ENCODE data around the gene DTNB.

Gene DTNB

DNA sequence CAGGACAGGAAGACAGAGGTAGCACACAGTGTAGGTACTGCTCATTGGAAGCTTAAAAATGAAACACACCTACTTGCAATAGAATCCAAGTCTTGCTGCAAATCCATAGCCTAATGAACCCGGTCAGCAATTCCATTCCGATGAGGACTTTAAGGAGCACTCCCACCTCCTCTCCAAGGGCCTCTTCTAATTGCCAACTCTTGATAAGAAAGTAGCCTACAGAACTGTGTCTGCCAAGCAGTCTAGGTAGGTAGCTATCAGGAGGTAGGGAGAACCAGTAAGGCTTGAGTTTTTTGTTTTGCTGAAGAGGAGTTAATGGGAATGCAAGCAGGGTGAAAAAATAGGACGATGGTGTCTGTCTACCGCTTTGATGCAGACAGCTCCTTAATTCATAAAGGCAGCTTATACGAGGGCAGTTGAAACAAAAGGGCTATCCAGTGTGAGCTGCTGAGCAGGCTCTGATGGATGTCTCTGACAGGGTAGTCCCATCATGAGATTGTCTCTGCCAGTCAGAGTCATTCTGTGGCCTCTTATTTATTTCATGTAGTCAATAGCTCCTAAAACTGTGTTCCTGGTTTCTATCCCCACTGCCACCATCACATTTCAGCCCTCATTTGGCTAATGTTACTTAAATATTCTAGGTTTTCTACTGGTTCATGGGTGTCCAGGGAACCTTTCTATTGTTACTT is 176.0 kb downstream of the DTNB start:
- TF ChIP-seq EZH2 (IDR thresholded peaks at IDR 0.05) = no peak
- no peak for TF ChIP-seq FOXP2 (optimal IDR thresholded peaks at IDR 0.05; ENCODE audit: control extremely low read depth, extremely low read length, insufficient read depth)
- TF ChIP-seq POLR2AphosphoS5 (IDR thresholded peaks at IDR 0.05; ENCODE audit: borderline replicate concordance, low read depth, low read length) = no peak
- H3K36me3 ChIP-seq (ENCODE audit: insufficient read depth, low read length) = no peaks in the 10 kb centered on the region
- no peaks in the 10 kb centered on the region for H3K9me3 ChIP-seq (ENCODE audit: low read depth, low read length)
- no peak overlapping the region for H3K4me3 ChIP-seq
- no peak for DNase-seq (ENCODE audit: low read depth, low spot score)
- H3K9ac ChIP-seq (ENCODE audit: insufficient read length) = no peak overlapping the region
- H3K27ac ChIP-seq = no peak overlapping the region

DNA sequence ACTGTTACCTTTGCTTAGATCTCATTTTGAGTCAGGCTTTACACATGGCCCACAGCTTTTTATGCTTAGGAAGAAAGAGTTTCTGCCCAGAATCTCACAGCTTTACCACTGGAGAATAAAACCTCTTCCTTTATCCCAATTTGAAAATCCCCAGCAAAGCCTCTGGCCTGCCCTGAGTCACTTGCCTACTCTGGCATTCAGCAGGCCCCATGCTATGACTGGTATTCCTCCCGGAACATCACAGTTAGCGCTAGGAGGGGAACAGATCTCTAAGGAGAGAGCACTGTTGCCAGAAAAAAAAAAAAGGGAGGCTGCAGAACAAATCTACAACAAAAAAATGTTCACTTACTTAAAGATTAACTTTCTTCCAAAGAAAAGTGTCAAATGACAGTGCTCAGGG is 178.8 kb downstream of the DTNB start:
- no peak overlapping the region for H3K4me3 ChIP-seq
- no peak overlapping the region for H3K27ac ChIP-seq
- DNase-seq (ENCODE audit: low read depth, low spot score) = no peak
- no peaks in the 10 kb centered on the region for H3K9me3 ChIP-seq (ENCODE audit: low read depth, low read length)
- no peaks in the 10 kb centered on the region for H3K36me3 ChIP-seq (ENCODE audit: insufficient read depth, low read length)
- no peak overlapping the region for H3K9ac ChIP-seq (ENCODE audit: insufficient read length)
- TF ChIP-seq FOXP2 (optimal IDR thresholded peaks at IDR 0.05; ENCODE audit: control extremely low read depth, extremely low read length, insufficient read depth) (no peak), EZH2 (IDR thresholded peaks at IDR 0.05) (no peak), POLR2AphosphoS5 (IDR thresholded peaks at IDR 0.05; ENCODE audit: borderline replicate concordance, low read depth, low read length) (no peak)

DNA sequence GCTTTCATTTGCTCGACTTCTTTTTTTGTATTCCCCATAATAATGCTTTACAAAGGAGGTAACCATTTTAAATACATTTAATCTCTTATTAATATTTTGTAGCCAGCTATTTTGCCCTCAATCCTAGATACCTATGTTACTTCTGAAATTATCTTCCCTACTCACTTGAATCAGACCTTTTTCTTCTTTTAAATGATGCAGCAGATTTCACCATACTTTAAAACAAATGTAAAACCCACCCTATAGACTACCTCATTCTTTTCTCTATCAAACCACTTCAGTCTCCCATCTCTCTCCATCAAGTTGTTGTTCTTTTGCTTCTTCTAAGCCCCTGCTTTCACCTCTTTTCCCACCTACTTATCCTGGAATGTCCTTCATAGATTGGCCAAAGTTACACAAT is 180.2 kb downstream of the DTNB start:
- DNase-seq (ENCODE audit: low read depth, low spot score) = no peak
- Histone ChIP-seq H3K36me3 (ENCODE audit: insufficient read depth, low read length) (no peaks in the 10 kb centered on the region), H3K27ac (no peak overlapping the region), H3K4me3 (no peak overlapping the region), H3K9ac (ENCODE audit: insufficient read length) (no peak overlapping the region), H3K9me3 (ENCODE audit: low read depth, low read length) (no peaks in the 10 kb centered on the region)
- TF ChIP-seq POLR2AphosphoS5 (IDR thresholded peaks at IDR 0.05; ENCODE audit: borderline replicate concordance, low read depth, low read length) (no peak), EZH2 (IDR thresholded peaks at IDR 0.05) (no peak), FOXP2 (optimal IDR thresholded peaks at IDR 0.05; ENCODE audit: control extremely low read depth, extremely low read length, insufficient read depth) (no peak)

DNA sequence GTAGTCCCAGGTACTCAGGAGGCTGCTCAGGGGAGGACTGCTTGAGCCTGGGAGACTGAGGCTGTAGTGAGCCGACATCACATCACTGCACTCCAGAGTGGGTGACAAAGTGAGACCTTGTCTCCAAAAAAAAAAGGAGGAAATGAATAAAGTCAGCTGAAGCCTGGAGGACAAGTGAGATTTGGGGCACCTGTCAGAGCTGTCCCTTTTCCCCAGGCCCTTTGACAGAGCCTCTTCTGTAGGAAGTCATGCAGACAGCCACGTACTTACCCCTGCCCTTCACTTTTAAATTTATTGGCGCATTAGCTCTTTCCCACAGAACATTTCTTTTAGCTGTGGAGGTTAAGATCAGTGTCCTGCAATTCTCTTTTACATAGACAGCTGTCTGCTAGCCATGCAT is 180.7 kb downstream of the DTNB start:
- Histone ChIP-seq H3K4me3 (no peak overlapping the region), H3K9ac (ENCODE audit: insufficient read length) (no peak overlapping the region), H3K36me3 (ENCODE audit: insufficient read depth, low read length) (no peaks in the 10 kb centered on the region), H3K9me3 (ENCODE audit: low read depth, low read length) (no peaks in the 10 kb centered on the region), H3K27ac (no peak overlapping the region)
- DNase-seq (ENCODE audit: low read depth, low spot score) = no peak
- TF ChIP-seq FOXP2 (optimal IDR thresholded peaks at IDR 0.05; ENCODE audit: control extremely low read depth, extremely low read length, insufficient read depth) (no peak), POLR2AphosphoS5 (IDR thresholded peaks at IDR 0.05; ENCODE audit: borderline replicate concordance, low read depth, low read length) (no peak), EZH2 (IDR thresholded peaks at IDR 0.05) (no peak)

DNA sequence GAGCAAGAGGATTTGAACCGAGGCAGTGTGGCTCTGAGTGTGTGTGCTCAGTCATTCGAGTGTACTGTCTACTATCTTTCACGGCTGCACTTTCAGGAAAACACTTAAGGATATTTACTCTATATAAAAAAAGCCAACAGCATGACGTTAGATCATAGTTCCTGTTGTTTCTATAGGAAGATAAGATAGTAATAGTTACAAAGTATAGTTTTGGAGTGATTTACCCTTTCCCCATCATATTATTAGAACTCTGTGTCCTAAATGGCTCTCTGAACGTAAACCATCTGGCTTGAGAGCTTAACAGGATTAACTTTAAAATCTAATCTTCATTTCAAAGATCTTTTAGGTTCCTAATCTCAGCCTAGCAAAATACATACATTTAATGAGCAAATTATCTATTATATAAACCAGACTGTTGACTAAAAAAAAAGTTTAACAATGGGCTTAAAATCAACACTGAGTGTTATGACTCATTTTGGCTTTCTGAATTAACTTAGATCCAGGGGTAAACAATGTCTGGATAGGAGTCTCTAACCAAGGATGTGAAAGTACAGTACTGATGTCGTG is 181.3 kb downstream of the DTNB start:
- Histone ChIP-seq H3K4me3 (no peak overlapping the region), H3K9ac (ENCODE audit: insufficient read length) (no peak overlapping the region), H3K27ac (no peak overlapping the region), H3K9me3 (ENCODE audit: low read depth, low read length) (no peaks in the 10 kb centered on the region), H3K36me3 (ENCODE audit: insufficient read depth, low read length) (no peaks in the 10 kb centered on the region)
- no peak for DNase-seq (ENCODE audit: low read depth, low spot score)
- no peak for TF ChIP-seq EZH2 (IDR thresholded peaks at IDR 0.05)
- TF ChIP-seq FOXP2 (optimal IDR thresholded peaks at IDR 0.05; ENCODE audit: control extremely low read depth, extremely low read length, insufficient read depth) = no peak
- no peak for TF ChIP-seq POLR2AphosphoS5 (IDR thresholded peaks at IDR 0.05; ENCODE audit: borderline replicate concordance, low read depth, low read length)

DNA sequence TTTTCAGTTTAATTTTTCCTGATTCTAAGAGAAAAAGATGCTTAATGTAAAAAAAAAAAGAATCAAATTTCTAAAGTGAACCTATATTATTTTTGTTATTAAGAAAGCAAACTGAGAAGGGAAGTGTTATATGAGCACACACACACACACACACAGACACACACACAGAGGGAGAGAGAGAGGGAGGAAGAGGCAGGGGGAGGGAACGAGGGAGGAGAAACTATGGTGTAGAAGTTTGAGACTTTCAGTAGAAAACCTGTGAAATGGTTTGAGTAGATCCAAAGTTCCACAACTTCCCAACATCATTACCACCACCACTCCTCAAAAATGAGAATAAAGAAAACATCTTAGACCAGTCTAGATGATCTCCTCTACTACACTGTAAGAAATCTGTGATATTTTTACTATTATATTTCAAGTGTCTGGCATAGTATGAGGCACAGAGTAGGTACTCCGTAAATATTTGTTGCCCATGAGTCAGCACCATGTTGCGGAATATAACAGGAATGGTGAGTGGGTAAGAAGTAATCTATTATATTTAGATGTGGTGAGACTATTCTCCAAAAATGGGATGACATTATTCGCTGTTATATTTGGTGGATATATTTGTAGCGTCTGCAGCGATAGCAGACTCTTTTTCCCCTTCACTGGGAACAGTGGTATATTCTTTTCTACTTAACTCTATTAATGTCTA is 182.2 kb downstream of the DTNB start:
- no peak for DNase-seq (ENCODE audit: low read depth, low spot score)
- H3K36me3 ChIP-seq (ENCODE audit: insufficient read depth, low read length) = no peaks in the 10 kb centered on the region
- H3K9me3 ChIP-seq (ENCODE audit: low read depth, low read length) = no peaks in the 10 kb centered on the region
- TF ChIP-seq POLR2AphosphoS5 (IDR thresholded peaks at IDR 0.05; ENCODE audit: borderline replicate concordance, low read depth, low read length) (no peak), FOXP2 (optimal IDR thresholded peaks at IDR 0.05; ENCODE audit: control extremely low read depth, extremely low read length, insufficient read depth) (no peak), EZH2 (IDR thresholded peaks at IDR 0.05) (no peak)
- H3K4me3 ChIP-seq = no peak overlapping the region
- H3K9ac ChIP-seq (ENCODE audit: insufficient read length) = no peak overlapping the region
- no peak overlapping the region for H3K27ac ChIP-seq

DNA sequence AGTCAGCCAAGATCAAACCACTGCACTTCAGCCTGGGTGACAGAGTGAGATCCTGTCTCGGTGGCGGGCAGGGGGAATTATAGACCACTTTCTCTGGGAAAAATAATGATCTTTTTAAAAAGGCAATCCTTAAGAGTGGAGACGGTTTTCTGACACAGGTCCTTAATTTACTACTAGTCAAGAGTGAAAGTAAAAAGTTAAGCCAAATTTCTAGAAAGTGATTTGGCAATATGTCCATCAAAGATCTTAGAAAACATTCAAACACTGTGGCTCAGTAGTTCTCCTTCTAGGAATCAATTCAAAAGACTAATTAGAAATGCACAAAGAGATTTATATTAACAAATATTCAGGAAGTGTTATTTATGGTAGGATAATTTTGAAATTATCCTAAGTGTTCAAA is 183.2 kb downstream of the DTNB start:
- H3K9ac ChIP-seq (ENCODE audit: insufficient read length) = no peak overlapping the region
- TF ChIP-seq FOXP2 (optimal IDR thresholded peaks at IDR 0.05; ENCODE audit: control extremely low read depth, extremely low read length, insufficient read depth) (no peak), EZH2 (IDR thresholded peaks at IDR 0.05) (no peak), POLR2AphosphoS5 (IDR thresholded peaks at IDR 0.05; ENCODE audit: borderline replicate concordance, low read depth, low read length) (no peak)
- no peaks in the 10 kb centered on the region for H3K36me3 ChIP-seq (ENCODE audit: insufficient read depth, low read length)
- no peak overlapping the region for H3K4me3 ChIP-seq
- H3K9me3 ChIP-seq (ENCODE audit: low read depth, low read length) = no peaks in the 10 kb centered on the region
- no peak overlapping the region for H3K27ac ChIP-seq
- DNase-seq (ENCODE audit: low read depth, low spot score) = no peak

DNA sequence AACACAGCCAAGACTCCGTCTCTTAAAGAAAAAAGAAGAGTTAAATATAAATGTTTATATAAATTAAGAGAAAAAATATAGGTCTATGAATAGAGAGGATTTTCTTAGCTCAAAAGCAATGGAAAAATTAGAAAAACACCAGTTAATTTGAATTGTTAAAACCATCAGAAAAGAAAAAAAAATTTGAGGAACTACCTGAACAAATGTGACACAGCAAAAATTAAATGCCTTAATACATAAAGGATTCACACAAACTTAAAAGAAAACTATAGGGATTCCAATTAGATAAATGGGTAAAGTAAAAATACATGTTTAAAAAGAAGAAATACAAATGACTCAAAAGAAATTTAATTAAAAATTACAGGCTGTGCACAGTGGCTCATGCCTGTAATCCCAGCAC is 183.7 kb downstream of the DTNB start:
- TF ChIP-seq FOXP2 (optimal IDR thresholded peaks at IDR 0.05; ENCODE audit: control extremely low read depth, extremely low read length, insufficient read depth) (no peak), EZH2 (IDR thresholded peaks at IDR 0.05) (no peak), POLR2AphosphoS5 (IDR thresholded peaks at IDR 0.05; ENCODE audit: borderline replicate concordance, low read depth, low read length) (no peak)
- H3K4me3 ChIP-seq = no peak overlapping the region
- H3K9ac ChIP-seq (ENCODE audit: insufficient read length) = no peak overlapping the region
- DNase-seq (ENCODE audit: low read depth, low spot score) = no peak
- no peaks in the 10 kb centered on the region for H3K9me3 ChIP-seq (ENCODE audit: low read depth, low read length)
- no peaks in the 10 kb centered on the region for H3K36me3 ChIP-seq (ENCODE audit: insufficient read depth, low read length)
- no peak overlapping the region for H3K27ac ChIP-seq
